GM21423 (cell line): ENCODE data around the gene EFHD2.
"Not testable (repeated sequence)": the region's sequence is repeated elsewhere in the genome, so short reads cannot be mapped to it uniquely, and the experiment has no call there.

ENCODE experiments used
- ATAC-seq: cut with Tn5 transposase; IDR thresholded peaks from one replicate; pipeline ENCODE4 v1.9.1; 2021; ENCODE audit warnings: mild to moderate bottlenecking, moderate library complexity; ENCODE audit not compliant: unreplicated experiment

Gene EFHD2

DNA sequence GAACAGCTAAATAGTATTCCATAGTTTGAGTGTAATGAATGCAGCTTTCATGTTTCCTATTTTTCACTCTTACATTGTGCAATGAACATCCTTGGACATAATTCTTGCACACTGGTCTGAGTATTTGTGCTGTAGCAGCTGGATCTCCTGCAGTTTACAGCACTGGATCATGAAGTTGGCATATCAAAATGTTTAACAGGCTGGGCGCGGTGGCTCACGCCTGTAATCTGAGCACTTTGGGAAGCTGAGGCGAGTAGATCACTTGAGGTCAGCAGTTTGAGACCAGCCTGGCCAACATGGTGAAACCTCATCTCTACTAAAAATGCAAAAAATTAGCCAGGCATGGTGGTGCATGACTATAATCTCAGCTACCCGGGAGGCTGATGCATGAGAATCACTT lies 61.4 kb downstream of the EFHD2 start:
- ATAC-seq, result not testable (repeated sequence)

GRCh38 chr1:15471723-15472122 lies 62.0 kb downstream of the EFHD2 start:
- not testable (repeated sequence) for ATAC-seq

DNA sequence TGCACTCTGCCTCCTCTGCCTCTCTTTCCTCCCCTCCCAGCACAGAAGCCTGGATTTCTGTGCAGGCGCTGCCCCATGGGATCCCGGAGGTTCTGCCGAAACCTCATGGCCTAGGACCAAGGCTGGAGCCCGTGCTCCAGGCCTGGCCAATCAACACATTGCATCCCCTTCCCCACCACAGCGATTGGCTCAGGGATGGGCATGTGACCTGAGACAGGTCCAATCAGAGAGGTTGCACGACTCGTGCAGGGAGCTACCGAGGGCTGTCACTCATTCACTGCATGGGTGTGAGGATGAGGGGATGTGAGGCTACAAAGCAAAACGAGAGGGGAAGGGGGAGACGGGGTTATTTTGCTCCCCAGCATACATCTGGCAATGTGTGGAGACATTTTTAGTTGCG lies 62.9 kb downstream of the EFHD2 start:
- no peak for ATAC-seq

GRCh38 chr1:15475752-15476314 lies 66.1 kb downstream of the EFHD2 start, which contains the start of gene CELA2B:
TSS of gene CELA2B (plus strand) at chr1:15476104. CDS start at chr1:15476126, 22 bp downstream.
- no peak for ATAC-seq

DNA sequence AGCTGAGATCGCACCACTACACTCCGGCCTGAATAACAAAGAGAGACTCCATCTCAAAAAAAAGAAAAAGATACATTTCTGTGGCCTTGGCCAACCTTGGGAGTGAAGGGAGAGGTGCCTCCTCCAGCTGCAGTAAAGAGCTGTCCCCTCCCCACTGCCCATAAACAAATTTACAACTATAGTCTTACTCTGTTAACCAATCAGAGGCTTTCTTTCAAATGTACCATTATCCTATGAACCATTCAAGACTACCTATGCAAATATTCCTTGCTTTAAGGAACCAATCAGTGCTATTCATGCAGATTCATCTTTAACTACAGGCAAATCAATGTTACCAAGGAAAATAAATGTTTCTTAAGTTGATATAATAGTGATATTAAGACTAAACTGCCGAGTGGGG lies 67.2 kb downstream of the EFHD2 start:
- no peak for ATAC-seq

DNA sequence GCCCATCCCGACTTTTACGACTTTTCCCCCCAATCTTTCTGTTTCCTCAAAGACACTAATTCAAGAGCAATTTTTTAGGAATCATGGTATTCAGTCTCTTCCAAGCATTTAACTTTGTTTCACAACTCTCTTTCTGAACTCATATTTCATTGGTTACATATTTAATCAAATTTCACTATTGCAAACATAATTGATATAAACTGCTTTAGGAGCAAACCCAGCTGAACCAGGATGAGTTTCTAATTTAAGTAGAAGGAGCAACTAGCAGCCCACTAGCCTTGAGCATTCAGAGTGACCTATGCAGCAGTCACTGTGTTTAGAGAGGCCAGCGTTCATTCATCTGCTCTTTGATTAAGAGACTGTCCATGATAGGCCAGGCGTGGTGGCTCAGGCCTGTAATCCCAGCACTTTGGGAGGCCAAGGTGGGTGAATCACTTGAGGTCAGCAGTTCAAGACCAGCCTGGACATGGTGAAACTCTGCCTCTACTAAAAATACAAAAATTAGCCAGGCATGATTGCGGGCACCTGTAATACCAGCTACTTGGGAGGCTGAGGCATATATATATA lies 68.0 kb downstream of the EFHD2 start:
- ATAC-seq, result no peak
